ENCODE results near the gene NUSAP1.

GRCh38 chr15:41337047-41337446 lies 4.4 kb downstream of the NUSAP1 start:
- no peak for TF ChIP-seq CTCF (IDR thresholded peaks at IDR 0.05)
- TF ChIP-seq POLR2A (IDR thresholded peaks at IDR 0.05): no peak

Data from upper lobe of left lung (tissue), 4 donors.